ENCODE measurements around the gene TSSK2. TPM values are rescaled to one million over a fixed set of nuclear protein-coding genes. Genes with fewer than 3 reads are reported as not detected.

Gene TSSK2
- total and polyA plus RNA-seq, 2 experiments from 2014 or later: not detected

GRCh38 chr22:19128009-19128401, 3.1 kb upstream of the TSSK2 start (continued):
- TF ChIP-seq ZNF462 (CRISPR knock-in tag; IDR thresholded peaks at IDR 0.05) (no peak), POLR2AphosphoS5 (IDR thresholded peaks at IDR 0.05; ENCODE audit: low read depth) (no peak), JUNB (IDR thresholded peaks at IDR 0.05; ENCODE audit: unreplicated experiment) (no peak), CREB1 (CRISPR knock-in tag; IDR thresholded peaks at IDR 0.05; ENCODE audit: low read depth) (no peak), STAT1 (IDR thresholded peaks at IDR 0.05; ENCODE audit: unreplicated experiment) (no peak), EZH2phosphoT487 (IDR thresholded peaks at IDR 0.05; ENCODE audit: unreplicated experiment) (no peak), ZNF331 (CRISPR knock-in tag; IDR thresholded peaks at IDR 0.05; ENCODE audit: low read depth) (no peak), NANOG (IDR thresholded peaks at IDR 0.05; ENCODE audit: borderline replicate concordance) (no peak), EZH2 (IDR thresholded peaks at IDR 0.05; ENCODE audit: low read depth, unreplicated experiment) (no peak), ZNF114 (CRISPR knock-in tag; IDR thresholded peaks at IDR 0.05) (no peak)
- TF ChIP-seq, protein P1, sequence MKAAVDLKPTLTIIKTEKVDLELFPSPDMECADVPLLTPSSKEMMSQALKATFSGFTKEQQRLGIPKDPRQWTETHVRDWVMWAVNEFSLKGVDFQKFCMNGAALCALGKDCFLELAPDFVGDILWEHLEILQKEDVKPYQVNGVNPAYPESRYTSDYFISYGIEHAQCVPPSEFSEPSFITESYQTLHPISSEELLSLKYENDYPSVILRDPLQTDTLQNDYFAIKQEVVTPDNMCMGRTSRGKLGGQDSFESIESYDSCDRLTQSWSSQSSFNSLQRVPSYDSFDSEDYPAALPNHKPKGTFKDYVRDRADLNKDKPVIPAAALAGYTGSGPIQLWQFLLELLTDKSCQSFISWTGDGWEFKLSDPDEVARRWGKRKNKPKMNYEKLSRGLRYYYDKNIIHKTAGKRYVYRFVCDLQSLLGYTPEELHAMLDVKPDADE (IDR thresholded peaks at IDR 0.05): no peak

All from GM23338 (cell line).